Fibroblast of the aortic adventitia (primary cell): ENCODE data around the gene REEP3. TPM values are rescaled to one million over a fixed set of nuclear protein-coding genes. Genes with fewer than 3 reads are reported as not detected.
"Not testable (repeated sequence)": the region's sequence is repeated elsewhere in the genome, so short reads cannot be mapped to it uniquely, and the experiment has no call there.

Experiments
- DNase-seq: peaks from one replicate; pipeline ENCODE4 v3.0.0-alpha.2; 2010; ENCODE audit warnings: low read depth
- H3K4me3 ChIP-seq: 2 replicates; pipeline ENCODE4 v1.5.1; 2011; ENCODE audit warnings: low read depth, mild to moderate bottlenecking, control low read depth, low read length, moderate library complexity
- total RNA-seq: library from RNA; depleted of rRNA; stranded (reverse); fragments of >200 nt; gene quantifications from 2 replicates; pipeline ENCODE4 v1.2.3, GENCODE V29; 2012; ENCODE audit warnings: low replicate concordance
- TF ChIP-seq, protein P1 (sequence below): IDR thresholded peaks from 2 replicates; pipeline ENCODE4 v1.5.1; 2011; ENCODE audit warnings: mild to moderate bottlenecking, low read length, control low read depth, inconsistent platforms; ENCODE audit not compliant: insufficient read depth

The REEP3 gene
- total RNA-seq, 1 donor, result 95.1 TPM

DNA sequence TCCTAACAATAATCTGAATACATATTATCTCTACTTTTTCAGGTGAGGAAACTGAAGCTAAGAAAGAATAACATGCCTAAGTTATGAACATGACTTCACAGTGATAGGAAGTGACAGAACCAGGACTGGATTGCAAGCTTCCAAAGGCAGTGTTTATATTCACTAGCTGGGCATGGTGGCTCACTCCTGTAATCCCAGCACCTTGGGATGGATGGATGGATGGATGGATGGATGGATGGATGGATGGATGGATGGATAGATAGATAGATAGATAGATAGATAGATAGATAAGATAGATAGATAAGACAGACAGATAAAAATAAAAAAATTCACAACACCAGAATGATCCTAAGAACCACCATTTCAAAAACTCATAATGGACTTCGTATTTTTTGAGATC lies 37.2 kb upstream of the REEP3 start:
- TF ChIP-seq, protein P1, sequence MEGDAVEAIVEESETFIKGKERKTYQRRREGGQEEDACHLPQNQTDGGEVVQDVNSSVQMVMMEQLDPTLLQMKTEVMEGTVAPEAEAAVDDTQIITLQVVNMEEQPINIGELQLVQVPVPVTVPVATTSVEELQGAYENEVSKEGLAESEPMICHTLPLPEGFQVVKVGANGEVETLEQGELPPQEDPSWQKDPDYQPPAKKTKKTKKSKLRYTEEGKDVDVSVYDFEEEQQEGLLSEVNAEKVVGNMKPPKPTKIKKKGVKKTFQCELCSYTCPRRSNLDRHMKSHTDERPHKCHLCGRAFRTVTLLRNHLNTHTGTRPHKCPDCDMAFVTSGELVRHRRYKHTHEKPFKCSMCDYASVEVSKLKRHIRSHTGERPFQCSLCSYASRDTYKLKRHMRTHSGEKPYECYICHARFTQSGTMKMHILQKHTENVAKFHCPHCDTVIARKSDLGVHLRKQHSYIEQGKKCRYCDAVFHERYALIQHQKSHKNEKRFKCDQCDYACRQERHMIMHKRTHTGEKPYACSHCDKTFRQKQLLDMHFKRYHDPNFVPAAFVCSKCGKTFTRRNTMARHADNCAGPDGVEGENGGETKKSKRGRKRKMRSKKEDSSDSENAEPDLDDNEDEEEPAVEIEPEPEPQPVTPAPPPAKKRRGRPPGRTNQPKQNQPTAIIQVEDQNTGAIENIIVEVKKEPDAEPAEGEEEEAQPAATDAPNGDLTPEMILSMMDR, result no peak
- no peak for DNase-seq
- no peak overlapping the region for H3K4me3 ChIP-seq

DNA sequence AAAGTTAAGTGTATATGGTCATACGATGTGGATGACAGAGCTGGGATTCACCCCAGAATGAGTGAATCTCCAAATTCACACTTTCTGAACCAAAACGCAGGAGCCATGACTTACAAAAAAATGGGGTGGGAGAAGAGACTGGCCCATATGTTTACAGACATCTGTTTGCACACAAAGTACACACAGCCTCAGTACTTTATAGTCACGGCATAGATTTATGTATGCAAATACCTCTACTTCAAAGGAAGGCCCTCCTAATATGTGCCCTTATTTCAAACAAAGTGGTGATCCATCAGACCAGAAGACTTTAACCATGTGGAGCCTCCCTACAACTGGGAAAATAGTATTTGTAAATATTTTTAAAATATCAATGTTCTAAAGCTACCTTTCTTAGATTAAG lies 33.2 kb upstream of the REEP3 start:
- H3K4me3 ChIP-seq, result no peak overlapping the region
- no peak for DNase-seq
- TF ChIP-seq, protein P1, result no peak

DNA sequence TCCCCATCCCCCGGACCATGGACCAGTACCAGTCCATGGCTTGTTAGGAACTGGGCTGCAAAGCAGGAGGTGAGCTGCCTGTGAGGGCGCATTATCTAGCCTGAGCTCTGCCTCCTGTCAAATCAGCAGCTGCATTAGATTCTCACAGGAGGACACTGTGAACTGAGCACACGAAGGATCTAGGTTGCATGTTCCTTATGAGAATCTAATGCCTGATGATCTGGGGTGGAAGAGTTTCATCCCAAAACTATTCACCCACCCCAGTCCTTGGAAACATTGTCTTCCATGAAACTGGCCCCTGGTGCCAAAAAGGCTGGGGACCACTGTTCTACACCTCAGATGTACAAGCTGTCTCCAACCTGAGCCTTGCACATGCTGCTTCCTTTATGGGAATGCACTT lies 31.4 kb upstream of the REEP3 start:
- no peak for DNase-seq
- no peak overlapping the region for H3K4me3 ChIP-seq
- TF ChIP-seq, protein P1, result no peak

DNA sequence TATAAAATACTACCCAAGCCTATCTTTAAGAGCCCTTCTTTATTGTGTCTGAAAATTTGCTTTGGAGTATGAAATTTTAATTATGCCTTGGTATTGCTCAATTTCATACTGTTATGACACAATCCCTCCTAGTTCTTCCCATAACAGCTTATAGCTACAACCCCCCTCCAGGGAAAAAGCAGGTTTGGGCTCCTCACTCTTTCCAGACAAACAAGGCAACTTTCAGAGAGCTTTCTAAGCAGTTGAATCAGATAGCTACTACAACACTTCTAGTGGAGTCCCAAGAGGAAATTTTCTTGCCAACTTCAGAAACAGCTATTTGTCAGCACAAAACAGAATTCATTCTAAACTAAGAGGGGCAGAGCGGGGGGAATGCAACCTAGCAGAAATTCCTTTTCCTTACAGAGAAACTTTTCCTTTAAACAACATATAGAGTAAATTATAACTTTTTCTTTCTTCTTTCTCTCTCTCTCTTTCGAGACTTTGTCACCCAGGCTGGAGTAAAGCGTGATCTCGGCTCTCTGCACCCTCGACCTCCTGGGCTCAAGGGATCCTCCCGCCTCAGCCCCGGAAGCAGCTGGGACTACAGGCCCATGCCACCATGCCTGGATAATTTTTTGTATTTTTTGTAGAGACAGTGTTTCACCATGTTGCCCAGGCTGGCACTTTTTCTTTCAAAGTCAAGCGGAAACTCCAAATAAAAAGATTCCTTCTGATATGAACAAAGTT lies 29.4 kb upstream of the REEP3 start:
- TF ChIP-seq, protein P1, result no peak
- no peak overlapping the region for H3K4me3 ChIP-seq
- peak; percentile 93 for DNase-seq

- not testable (repeated sequence) for H3K4me3 ChIP-seq
- DNase-seq, result peak; percentile 22
Observed at GRCh38 chr10:63492317-63492690, 28.9 kb upstream of the REEP3 start.

GRCh38 chr10:63493004-63493403 lies 28.2 kb upstream of the REEP3 start:
- TF ChIP-seq, protein P1, result no peak
- DNase-seq, result no peak

GRCh38 chr10:63494951-63495350 lies 26.2 kb upstream of the REEP3 start:
- DNase-seq, result no peak
- TF ChIP-seq, protein P1, result no peak
- no peak overlapping the region for H3K4me3 ChIP-seq

More at GRCh38 chr10:63493004-63493403, 28.2 kb upstream of the REEP3 start:
- H3K4me3 ChIP-seq, result no peak overlapping the region
